ENCODE results near the gene LPP.

- no peak for TF ChIP-seq POLR2AphosphoS5 (IDR thresholded peaks at IDR 0.05)
- TF ChIP-seq CTCF (IDR thresholded peaks at IDR 0.05) = no peak
Observed at GRCh38 chr3:188729422-188729821, 575.5 kb downstream of the LPP start.
